ENCODE data around the gene MYO9B. TPM values are rescaled to one million over a fixed set of nuclear protein-coding genes. Genes with fewer than 3 reads are reported as not detected.
A peak's percentile ranks its signal among the peaks of the same experiment; 100 is the strongest.

The MYO9B gene
- polyA plus RNA-seq, 3 donors = 5.9 to 366 (median 7.5) TPM

GRCh38 chr19:17027535-17027975, 48.0 kb upstream of the MYO9B start:
- peaks cover 0 to 13% of the 10 kb centered on the region in 2 donors for H3K9me3 ChIP-seq (replicated peaks in 1 of 2; ENCODE audit: control insufficient read depth in 1 of 2, insufficient read depth in 1 of 2, low read length in 2 of 2)
- Mint-ChIP-seq H3K4me3 (peak overlapping the region in 1 of 2 donors; percentile 70), H3K27ac (peak overlapping the region in 1 of 7 donors; percentile 14), H3K36me3 (peaks cover 15% of the 10 kb centered on the region in 2 donors), H3K27me3 (ENCODE audit: low read depth in 3 of 3) (peaks cover 55 to 56% (median 55%) of the 10 kb centered on the region in 3 donors), H3K4me1 (peaks cover 33% of the 10 kb centered on the region), H3K9me3 (peaks cover 8 to 23% (median 15%) of the 10 kb centered on the region in 7 donors)
- no peak overlapping the region for H3K4me2 ChIP-seq (replicated peaks; ENCODE audit: extremely low read depth, low read length, poor library complexity, severe bottlenecking)
- no peak overlapping the region for H3K9ac ChIP-seq (ENCODE audit: insufficient read depth, low read length, poor library complexity, severe bottlenecking)
- no peaks in the 10 kb centered on the region for H4K20me1 ChIP-seq (ENCODE audit: insufficient read depth, low read length)
- intact Hi-C loops (cut with micrococcal nuclease) = no loop called here
- no peak overlapping the region for H3K27ac ChIP-seq (ENCODE audit: low read depth in 1 of 2, low read length in 2 of 2)
- peaks cover 22 to 41% of the 10 kb centered on the region in 2 donors for H3K4me1 ChIP-seq (ENCODE audit: control insufficient read depth in 1 of 2, insufficient read depth in 2 of 2, low read length in 2 of 2)
- no peaks in the 10 kb centered on the region for H3K79me2 ChIP-seq (ENCODE audit: insufficient read depth, low read length)
- no peak overlapping the region for H3K4me3 ChIP-seq (replicated peaks in 1 of 3; ENCODE audit: low read depth in 2 of 3, low read length in 3 of 3)
- TF ChIP-seq, protein P1, sequence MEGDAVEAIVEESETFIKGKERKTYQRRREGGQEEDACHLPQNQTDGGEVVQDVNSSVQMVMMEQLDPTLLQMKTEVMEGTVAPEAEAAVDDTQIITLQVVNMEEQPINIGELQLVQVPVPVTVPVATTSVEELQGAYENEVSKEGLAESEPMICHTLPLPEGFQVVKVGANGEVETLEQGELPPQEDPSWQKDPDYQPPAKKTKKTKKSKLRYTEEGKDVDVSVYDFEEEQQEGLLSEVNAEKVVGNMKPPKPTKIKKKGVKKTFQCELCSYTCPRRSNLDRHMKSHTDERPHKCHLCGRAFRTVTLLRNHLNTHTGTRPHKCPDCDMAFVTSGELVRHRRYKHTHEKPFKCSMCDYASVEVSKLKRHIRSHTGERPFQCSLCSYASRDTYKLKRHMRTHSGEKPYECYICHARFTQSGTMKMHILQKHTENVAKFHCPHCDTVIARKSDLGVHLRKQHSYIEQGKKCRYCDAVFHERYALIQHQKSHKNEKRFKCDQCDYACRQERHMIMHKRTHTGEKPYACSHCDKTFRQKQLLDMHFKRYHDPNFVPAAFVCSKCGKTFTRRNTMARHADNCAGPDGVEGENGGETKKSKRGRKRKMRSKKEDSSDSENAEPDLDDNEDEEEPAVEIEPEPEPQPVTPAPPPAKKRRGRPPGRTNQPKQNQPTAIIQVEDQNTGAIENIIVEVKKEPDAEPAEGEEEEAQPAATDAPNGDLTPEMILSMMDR (IDR thresholded peaks at IDR 0.05) = no peak
- H2AFZ ChIP-seq (ENCODE audit: insufficient read depth, low read depth, low read length, poor library complexity, severe bottlenecking) = no peak overlapping the region
- no peaks in the 10 kb centered on the region for H3K36me3 ChIP-seq (replicated peaks in 1 of 2; ENCODE audit: control insufficient read depth in 1 of 2, insufficient read depth in 2 of 2, low read length in 2 of 2)
- WGBS (ENCODE audit: insufficient coverage) = 79% methylated on average over 4 of the region's 7 CpGs
- DNase-seq = no peak
- peaks cover 13 to 37% of the 10 kb centered on the region in 2 donors for H3K27me3 ChIP-seq (ENCODE audit: control insufficient read depth in 2 of 2, insufficient read depth in 2 of 2, low read length in 2 of 2)

DNA sequence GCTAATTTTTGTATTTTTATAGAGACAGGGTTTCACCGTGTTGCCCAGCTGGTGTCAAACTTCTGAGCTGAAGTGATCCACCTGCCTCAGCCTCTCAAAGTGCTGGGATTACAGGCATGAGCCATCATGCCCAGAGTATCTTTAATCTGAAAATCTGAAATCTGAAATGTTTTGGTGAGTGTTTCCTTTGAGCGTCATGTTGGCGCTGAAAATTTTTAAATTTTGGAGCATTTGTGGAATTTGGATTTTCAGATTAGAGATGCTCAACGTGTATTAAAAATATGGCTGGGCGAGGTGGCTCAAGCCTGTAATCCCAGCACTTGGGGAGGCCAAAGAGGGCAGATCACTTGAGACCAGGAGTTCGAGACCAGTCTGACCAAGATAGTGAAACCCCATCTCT, 43.8 kb upstream of the MYO9B start:
- peaks cover 16 to 24% of the 10 kb centered on the region in 2 donors for H3K4me1 ChIP-seq (ENCODE audit: control insufficient read depth in 1 of 2, insufficient read depth in 2 of 2, low read length in 2 of 2)
- Mint-ChIP-seq H3K27me3 (ENCODE audit: low read depth in 3 of 3) (peaks cover 40 to 61% (median 55%) of the 10 kb centered on the region in 3 donors), H3K36me3 (peaks cover 2 to 3% of the 10 kb centered on the region in 2 donors), H3K9me3 (peaks cover 0 to 5% (median 0%) of the 10 kb centered on the region in 7 donors), H3K27ac (no peak overlapping the region), H3K4me3 (no peak overlapping the region), H3K4me1 (peaks cover 28% of the 10 kb centered on the region)
- 98% methylated on average over 4 of the region's 6 CpGs for whole genome bisulfite sequencing (ENCODE audit: insufficient coverage)
- TF ChIP-seq, protein P1 (IDR thresholded peaks at IDR 0.05) = no peak
- peaks cover 13 to 34% of the 10 kb centered on the region in 2 donors for H3K27me3 ChIP-seq (ENCODE audit: control insufficient read depth in 2 of 2, insufficient read depth in 2 of 2, low read length in 2 of 2)
- no peaks in the 10 kb centered on the region for H3K36me3 ChIP-seq (replicated peaks in 1 of 2; ENCODE audit: control insufficient read depth in 1 of 2, insufficient read depth in 2 of 2, low read length in 2 of 2)
- no peak overlapping the region for H3K4me3 ChIP-seq (replicated peaks in 1 of 3; ENCODE audit: low read depth in 2 of 3, low read length in 3 of 3)
- no peaks in the 10 kb centered on the region for H3K9me3 ChIP-seq (replicated peaks in 1 of 2; ENCODE audit: control insufficient read depth in 1 of 2, insufficient read depth in 1 of 2, low read length in 2 of 2)
- intact Hi-C loops (cut with micrococcal nuclease) = no loop called here
- H4K20me1 ChIP-seq (ENCODE audit: insufficient read depth, low read length) = no peaks in the 10 kb centered on the region
- DNase-seq = no peak
- H3K27ac ChIP-seq (ENCODE audit: low read depth in 1 of 2, low read length in 2 of 2) = no peak overlapping the region
- no peak overlapping the region for H2AFZ ChIP-seq (ENCODE audit: insufficient read depth, low read depth, low read length, poor library complexity, severe bottlenecking)
- no peaks in the 10 kb centered on the region for H3K79me2 ChIP-seq (ENCODE audit: insufficient read depth, low read length)
- no peak overlapping the region for H3K4me2 ChIP-seq (replicated peaks; ENCODE audit: extremely low read depth, low read length, poor library complexity, severe bottlenecking)
- no peak overlapping the region for H3K9ac ChIP-seq (ENCODE audit: insufficient read depth, low read length, poor library complexity, severe bottlenecking)

All from CD14-positive monocyte (primary cell).